ENCODE measurements around the gene KCNE1.
"Not testable (repeated sequence)": the region's sequence is repeated elsewhere in the genome, so short reads cannot be mapped to it uniquely, and the experiment has no call there.

The KCNE1 gene

GRCh38 chr21:34511787-34512455 is at the start of gene KCNE1:
KCNE1 (minus strand) TSS chr21:34512210; CDS start chr21:34449634, 62,576 bp downstream.
- no peak for DNase-seq

DNA sequence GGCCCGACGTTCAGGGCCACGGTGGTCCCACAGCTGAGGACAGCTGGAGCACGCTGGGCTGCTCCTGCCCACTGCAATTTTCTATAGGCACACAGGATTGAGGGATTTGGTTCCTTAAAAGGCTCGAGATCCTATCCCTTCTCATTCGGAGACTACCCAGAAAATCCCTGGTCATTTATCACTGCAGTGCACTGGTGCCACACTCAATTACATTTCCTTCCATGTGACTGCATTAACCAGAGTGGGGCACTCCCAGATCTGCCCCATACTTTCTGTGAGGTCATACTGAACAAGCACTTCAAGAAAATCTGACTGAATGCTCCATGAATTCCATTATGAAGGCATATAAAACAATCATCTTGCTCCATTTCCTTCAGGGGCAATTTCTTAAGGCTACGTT is 49.8 kb upstream of the KCNE1 start:
- no peak for DNase-seq

- no peak for DNase-seq
These were observed 48.6 kb upstream of the KCNE1 start for GRCh38 chr21:34560609-34561008.

GRCh38 chr21:34560021-34560420 is 48.0 kb upstream of the KCNE1 start:
- DNase-seq, result no peak

GRCh38 chr21:34559089-34559631 is 47.1 kb upstream of the KCNE1 start:
- DNase-seq, result no peak

- DNase-seq, result no peak
These were observed 46.2 kb upstream of the KCNE1 start for GRCh38 chr21:34558166-34558565.

DNA sequence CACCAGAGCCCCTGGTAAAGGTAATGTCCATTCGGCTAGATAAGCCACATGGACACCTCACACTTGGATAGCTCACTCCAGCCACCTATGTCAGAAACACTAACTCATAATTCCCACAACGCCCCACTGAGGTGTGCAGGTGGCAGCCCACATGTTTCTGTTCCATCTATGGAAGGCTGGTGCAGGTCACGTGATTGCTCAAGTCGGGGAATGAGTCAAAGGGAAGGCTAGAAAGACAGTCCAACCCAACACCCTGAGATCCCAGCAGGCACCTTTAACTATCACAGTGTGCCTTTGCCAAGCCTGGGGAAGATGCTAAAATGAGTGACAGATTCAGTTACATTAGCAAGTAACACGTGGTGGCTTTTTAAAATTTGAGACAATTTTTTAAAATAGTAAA is 45.3 kb upstream of the KCNE1 start:
- DNase-seq, result no peak

DNA sequence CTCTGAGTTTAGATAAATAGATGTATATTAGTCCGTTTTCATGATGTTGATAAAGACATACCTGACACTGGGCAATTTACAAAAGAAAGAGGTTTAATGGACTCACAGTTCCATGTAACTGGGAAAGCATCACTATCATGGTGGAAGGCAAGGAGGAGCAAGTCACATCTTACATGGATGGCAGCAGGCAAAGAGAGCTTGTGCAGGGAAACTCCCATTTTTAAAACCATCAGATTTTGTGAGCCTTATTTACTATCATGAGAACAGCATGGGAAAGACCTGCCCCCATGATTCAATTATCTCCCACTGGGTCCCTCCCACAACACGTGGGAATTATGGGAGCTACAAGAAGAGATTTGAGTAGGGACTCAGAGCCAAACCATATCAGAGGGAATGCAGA is 42.7 kb upstream of the KCNE1 start:
- not testable (repeated sequence) for DNase-seq

GRCh38 chr21:34554227-34554626 is 42.2 kb upstream of the KCNE1 start:
- DNase-seq, result no peak

- no peak for DNase-seq
These were observed 41.3 kb upstream of the KCNE1 start for GRCh38 chr21:34553151-34553952.

- no peak for DNase-seq
These were observed 40.5 kb upstream of the KCNE1 start for GRCh38 chr21:34552360-34553098.

- DNase-seq, result no peak
These were observed 38.3 kb upstream of the KCNE1 start for GRCh38 chr21:34550182-34550799.

DNA sequence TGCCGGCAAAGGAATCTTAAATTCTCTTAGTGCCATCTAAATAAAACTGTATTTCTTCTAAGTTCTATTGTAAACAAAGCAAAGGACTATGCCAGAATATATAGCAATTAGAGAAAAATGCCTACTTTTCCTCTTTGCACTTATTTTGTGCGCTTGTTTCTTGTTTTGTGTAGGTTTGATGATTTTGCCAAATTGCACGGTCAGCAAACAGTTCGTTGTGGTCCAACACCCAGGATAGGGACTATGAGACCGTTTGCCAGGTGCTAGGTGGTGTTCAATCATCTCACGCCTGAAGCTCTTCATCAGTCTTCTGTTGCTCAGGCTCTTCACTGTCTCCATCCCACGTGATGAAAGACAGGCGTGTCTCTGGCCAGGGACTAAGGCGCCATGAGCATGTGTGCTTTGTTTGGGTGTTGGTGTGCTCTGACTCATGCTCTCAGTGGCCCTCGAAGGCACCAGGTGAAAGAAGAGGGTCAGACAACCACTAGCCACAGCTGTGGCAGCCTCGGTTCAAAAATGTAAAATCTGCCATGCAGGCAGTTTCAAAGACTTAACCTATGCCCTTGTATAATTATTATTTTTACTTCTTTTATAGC is 36.9 kb upstream of the KCNE1 start:
- DNase-seq, result no peak

GRCh38 chr21:34546542-34546941 is 34.5 kb upstream of the KCNE1 start:
- no peak for DNase-seq

DNA sequence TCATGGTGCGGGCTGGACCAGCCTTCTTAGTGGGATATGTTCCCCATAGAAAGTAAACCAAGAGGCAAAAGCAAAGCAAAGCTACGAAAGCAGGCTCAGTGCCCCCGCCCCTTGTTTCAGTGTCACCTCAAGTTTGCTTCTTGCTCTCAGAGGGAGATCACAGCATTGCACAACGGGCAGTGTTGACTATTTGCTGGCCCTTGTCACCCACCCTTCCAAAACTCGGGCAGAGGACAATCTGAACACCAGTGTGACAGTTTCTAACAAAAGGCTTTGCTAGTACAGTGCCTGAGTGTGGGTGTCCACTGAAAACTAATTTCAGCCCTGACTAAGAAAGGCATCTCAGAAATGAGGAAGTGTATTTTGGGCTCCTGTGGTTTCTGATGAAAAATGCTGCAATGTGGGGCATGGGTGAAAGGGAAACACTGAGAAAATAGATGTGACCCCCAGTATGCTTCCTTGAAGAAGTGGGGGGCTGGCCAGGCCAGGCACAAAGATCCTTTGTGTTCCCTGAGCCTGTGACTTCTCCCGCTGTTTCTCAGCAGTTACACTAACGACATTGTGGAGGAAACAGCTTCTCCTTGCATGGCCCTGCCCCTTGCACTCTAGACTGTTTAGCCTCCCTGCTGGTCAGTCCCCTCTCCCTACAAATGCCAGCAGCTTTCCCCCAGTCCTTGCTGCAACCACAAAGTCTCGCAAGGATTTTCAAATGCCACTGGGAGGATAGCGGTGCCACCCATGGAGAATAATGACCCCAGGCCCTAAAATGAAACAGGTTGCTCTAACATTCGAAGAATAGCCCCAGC is 33.3 kb upstream of the KCNE1 start:
- DNase-seq, result no peak

DNA sequence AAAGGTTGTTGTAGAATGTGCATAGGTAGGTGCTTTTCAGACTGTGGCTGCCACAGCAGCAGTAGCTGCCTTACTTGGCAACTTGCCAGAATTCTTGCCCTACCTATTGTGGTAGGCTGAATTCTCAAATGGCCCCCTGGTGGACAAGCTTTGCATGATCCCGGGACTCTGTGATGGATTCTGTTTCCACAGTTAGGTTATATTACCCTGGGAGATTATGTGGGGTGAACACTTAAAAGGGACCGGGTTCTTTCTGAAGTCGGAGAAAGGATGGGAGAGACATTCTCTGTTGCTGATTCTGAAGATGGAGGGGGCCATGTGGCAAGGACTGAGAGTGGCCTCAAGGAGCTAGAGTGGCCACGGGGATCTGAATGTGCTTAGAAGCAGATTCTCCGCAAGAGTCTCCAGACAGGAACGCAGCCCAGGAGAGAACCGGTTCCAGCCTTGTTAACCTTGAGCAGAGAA is 32.1 kb upstream of the KCNE1 start:
- DNase-seq, result no peak

- DNase-seq, result no peak
These were observed 31.0 kb upstream of the KCNE1 start for GRCh38 chr21:34543017-34543416.

DNA sequence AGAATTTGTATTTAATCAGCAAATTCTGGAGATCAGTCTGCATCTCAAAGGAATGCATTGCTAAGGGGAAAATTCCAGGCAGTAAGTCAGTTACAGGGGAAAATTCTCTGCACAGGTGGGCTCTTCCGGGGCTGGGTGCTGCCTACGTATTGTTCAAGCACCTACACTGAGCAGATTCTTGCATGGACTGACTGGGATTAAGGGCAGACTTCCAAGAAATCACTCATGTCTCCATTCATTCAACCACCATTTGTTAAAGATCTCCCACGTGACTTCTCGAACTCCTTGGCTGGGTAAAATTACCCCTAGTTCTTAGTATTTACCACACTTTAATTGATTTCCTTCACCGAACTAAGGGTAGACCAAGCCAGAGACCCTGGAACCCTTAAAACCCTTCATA is 28.2 kb upstream of the KCNE1 start:
- DNase-seq, result no peak

DNA sequence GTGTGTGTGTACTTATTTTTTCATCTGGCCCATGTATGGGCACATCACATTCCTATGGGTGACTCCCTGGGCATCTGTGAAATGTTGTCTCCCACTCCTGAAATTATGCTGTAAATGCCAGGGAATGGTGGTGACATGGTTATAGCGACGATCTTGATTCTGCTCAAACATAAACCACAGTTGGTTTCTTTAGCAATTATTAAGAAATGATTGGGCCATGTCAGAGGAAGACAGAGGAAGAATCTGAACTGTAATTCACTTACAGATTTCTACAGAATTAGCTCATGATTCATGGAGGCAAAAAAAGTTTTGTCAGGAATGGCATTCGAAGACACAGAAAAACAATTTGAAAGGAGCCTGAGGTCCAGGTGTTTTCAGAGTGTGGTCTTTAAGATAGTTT is 25.8 kb upstream of the KCNE1 start:
- DNase-seq, result no peak

GRCh38 chr21:34536820-34537219 is 24.8 kb upstream of the KCNE1 start:
- no peak for DNase-seq

- no peak for DNase-seq
These were observed 24.3 kb upstream of the KCNE1 start for GRCh38 chr21:34536311-34536710.

GRCh38 chr21:34535886-34536285 is 23.9 kb upstream of the KCNE1 start:
- DNase-seq, result no peak

Data from activated CD4-positive, alpha-beta T cell treated with anti-CD3 and anti-CD28 coated beads for 1 hour (primary cell).